OCI-LY1 (cell line): ENCODE results near the gene RNU1-1.
"Not testable (repeated sequence)": the region's sequence is repeated elsewhere in the genome, so short reads cannot be mapped to it uniquely, and the experiment has no call there.

Experiments used
- H2AFZ ChIP-seq: fragments of 200-600 bp; sonication (generic), shearing (Covaris generic); 2 replicates; pipeline ENCODE4 v1.6.0; 2014; ENCODE audit warnings: antibody characterized with exemption, mild to moderate bottlenecking, low read length
- H3F3A ChIP-seq: fragments of 200-600 bp; sonication (generic), shearing (Covaris generic); 2 replicates; pipeline ENCODE4 v1.6.0; 2014; ENCODE audit warnings: mild to moderate bottlenecking, antibody characterized with exemption, low read length, moderate library complexity; ENCODE audit not compliant: insufficient read depth
- H3K27ac ChIP-seq: fragments of 200-600 bp; sonication (generic); 2 replicates; pipeline ENCODE4 v1.5.1; 2014; ENCODE audit warnings: low read length, mixed run types, mild to moderate bottlenecking, low read depth; ENCODE audit not compliant: poor library complexity, severe bottlenecking
- H3K27me3 ChIP-seq: fragments of 200-600 bp; sonication (generic); 2 replicates; pipeline ENCODE4 v1.6.0; 2014; ENCODE audit warnings: antibody characterized with exemption, mild to moderate bottlenecking, low read length, moderate library complexity; ENCODE audit not compliant: insufficient read depth
- H3K36me3 ChIP-seq: fragments of 200-600 bp; sonication (generic); 2 replicates; pipeline ENCODE4 v1.6.1; 2014; ENCODE audit warnings: mild to moderate bottlenecking, antibody characterized with exemption, low read length, moderate library complexity, mixed read lengths; ENCODE audit not compliant: insufficient read depth
- H3K4me1 ChIP-seq: fragments of 200-600 bp; sonication (generic); 2 replicates; pipeline ENCODE4 v1.5.1; 2014; ENCODE audit warnings: mild to moderate bottlenecking, low read length, moderate library complexity; ENCODE audit not compliant: insufficient read depth, severe bottlenecking
- H3K4me2 ChIP-seq: fragments of 200-600 bp; sonication (generic), shearing (Covaris generic); 2 replicates; pipeline ENCODE4 v1.6.1; 2014; ENCODE audit warnings: low read length
- H3K4me3 ChIP-seq: fragments of 200-600 bp; sonication (generic); 2 replicates; pipeline ENCODE4 v1.5.1; 2014; ENCODE audit warnings: low read length, low read depth, mild to moderate bottlenecking, mixed read lengths; ENCODE audit not compliant: poor library complexity, severe bottlenecking
- H3K79me2 ChIP-seq: fragments of 200-600 bp; shearing (Covaris generic); 2 replicates; pipeline ENCODE4 v1.6.1; 2016; ENCODE audit warnings: mixed run types, low read length, mixed read lengths; ENCODE audit not compliant: insufficient read depth
- H3K9ac ChIP-seq: fragments of 200-600 bp; sonication (generic), shearing (Covaris generic); 2 replicates; pipeline ENCODE4 v1.6.1; 2014; ENCODE audit warnings: mild to moderate bottlenecking, low read length, mixed read lengths
- H3K9me2 ChIP-seq: fragments of 200-600 bp; sonication (generic), shearing (Covaris generic); 2 replicates; pipeline ENCODE4 v1.6.1; 2014; ENCODE audit warnings: low read depth, mild to moderate bottlenecking, low read length, mixed read lengths
- H3K9me3 ChIP-seq: fragments of 200-600 bp; shearing (Covaris generic); 2 replicates; pipeline ENCODE4 v1.6.1; 2014; ENCODE audit warnings: low read length, mixed read lengths
- H4K20me1 ChIP-seq: fragments of 200-600 bp; sonication (generic), shearing (Covaris generic); 2 replicates; pipeline ENCODE4 v1.6.0; 2016; ENCODE audit warnings: mild to moderate bottlenecking, low read length; ENCODE audit not compliant: insufficient read depth
- CTCF ChIP-seq: fragments of 200-600 bp; sonication (generic), shearing (Covaris generic); IDR thresholded peaks from 2 replicates; pipeline ENCODE4 v1.5.1; 2017; ENCODE audit warnings: mild to moderate bottlenecking, antibody characterized with exemption, low read length, moderate library complexity, mixed read lengths
- EZH2 ChIP-seq: fragments of 200-600 bp; sonication (generic), shearing (Covaris generic); IDR thresholded peaks from 2 replicates; pipeline ENCODE4 v1.8.0; 2017; ENCODE audit warnings: borderline replicate concordance, mixed run types, mild to moderate bottlenecking, antibody characterized with exemption, low read length, moderate library complexity, mixed read lengths

Gene RNU1-1

GRCh38 chr1:16521288-16521583 is 7.2 kb upstream of the RNU1-1 start:
- Histone ChIP-seq H3K27ac (no peak overlapping the region), H3F3A (no peaks in the 10 kb centered on the region), H3K36me3 (no peaks in the 10 kb centered on the region), H3K9me3 (no peaks in the 10 kb centered on the region), H2AFZ (no peak overlapping the region), H3K4me3 (no peak overlapping the region), H3K9ac (no peak overlapping the region), H3K4me1 (no peaks in the 10 kb centered on the region), H3K27me3 (no peaks in the 10 kb centered on the region; the same call in 1 of the 2 replicates), H4K20me1 (no peaks in the 10 kb centered on the region), H3K9me2 (no peaks in the 10 kb centered on the region), H3K4me2 (no peak overlapping the region), H3K79me2 (no peaks in the 10 kb centered on the region)
- TF ChIP-seq EZH2 (no peak), CTCF (no peak)

- H3K4me1 ChIP-seq, H4K20me1 ChIP-seq, H3K4me2 ChIP-seq, H3K9me3 ChIP-seq, H3K27me3 ChIP-seq, H3K4me3 ChIP-seq, H3K9ac ChIP-seq, H3K27ac ChIP-seq, H3F3A ChIP-seq, H3K9me2 ChIP-seq, H3K36me3 ChIP-seq, H3K79me2 ChIP-seq, H2AFZ ChIP-seq: not testable (repeated sequence)
Observed at GRCh38 chr1:16520435-16521287, 6.6 kb upstream of the RNU1-1 start.

GRCh38 chr1:16519255-16519951 is 5.3 kb upstream of the RNU1-1 start:
- H3K27me3 ChIP-seq, H3K4me3 ChIP-seq, H3K27ac ChIP-seq, H3K9me2 ChIP-seq, H3K9ac ChIP-seq, H3K9me3 ChIP-seq, H3K4me1 ChIP-seq, H3K36me3 ChIP-seq, H2AFZ ChIP-seq, H3F3A ChIP-seq, H4K20me1 ChIP-seq, H3K79me2 ChIP-seq, H3K4me2 ChIP-seq: not testable (repeated sequence)

GRCh38 chr1:16518913-16519254 is 4.8 kb upstream of the RNU1-1 start:
- not testable (repeated sequence) for H3K9me2 ChIP-seq, H4K20me1 ChIP-seq, H3K4me1 ChIP-seq, H3K27ac ChIP-seq, H3K9me3 ChIP-seq, H3K9ac ChIP-seq, H3F3A ChIP-seq, H3K36me3 ChIP-seq, H3K27me3 ChIP-seq, H3K79me2 ChIP-seq, H2AFZ ChIP-seq, H3K4me2 ChIP-seq, H3K4me3 ChIP-seq

- H3K79me2 ChIP-seq, H2AFZ ChIP-seq, H3K4me2 ChIP-seq, H3K27me3 ChIP-seq, H3K4me3 ChIP-seq, H3K9me3 ChIP-seq, H3K9ac ChIP-seq, H3K27ac ChIP-seq, H3K36me3 ChIP-seq, H3K9me2 ChIP-seq, H3F3A ChIP-seq, H4K20me1 ChIP-seq, H3K4me1 ChIP-seq: not testable (repeated sequence)
Observed at GRCh38 chr1:16516694-16517410, 2.8 kb upstream of the RNU1-1 start.

GRCh38 chr1:16513412-16514106 is 526 bp downstream of the RNU1-1 start:
- H3K9ac ChIP-seq, H3K36me3 ChIP-seq, H3K4me3 ChIP-seq, H3K27me3 ChIP-seq, H3K9me3 ChIP-seq, H2AFZ ChIP-seq, H4K20me1 ChIP-seq, H3F3A ChIP-seq, H3K9me2 ChIP-seq, H3K4me1 ChIP-seq, H3K79me2 ChIP-seq: not testable (repeated sequence)
- H3K27ac ChIP-seq: peak overlapping the region; percentile 49
- H3K4me2 ChIP-seq: peak overlapping the region; percentile 29; the same call in 1 of the 2 replicates
